GM23248 (cell line): ENCODE measurements around the gene SRPK2. TPM values are rescaled to one million over a fixed set of nuclear protein-coding genes. Genes with fewer than 3 reads are reported as not detected.

ENCODE experiments used
- DNase-seq: peaks from one replicate; pipeline ENCODE4 v3.0.0-alpha.2; 2015
- H2AFZ ChIP-seq: fragments of 200-600 bp; sonication (generic); 2 replicates; pipeline ENCODE4 v1.6.1; 2016; ENCODE audit warnings: antibody characterized with exemption
- H3F3A ChIP-seq: fragments of 200-600 bp; sonication (generic); 2 replicates; pipeline ENCODE4 v1.6.1; 2016; ENCODE audit warnings: mild to moderate bottlenecking, antibody characterized with exemption, mixed run types; ENCODE audit not compliant: insufficient read depth
- H3K27ac ChIP-seq: fragments of 200-600 bp; sonication (generic); 2 replicates; pipeline ENCODE4 v1.5.1; 2016; ENCODE audit warnings: mild to moderate bottlenecking
- H3K27me3 ChIP-seq: fragments of 200-600 bp; sonication (generic); replicated peaks from 2 replicates; pipeline ENCODE4 v1.6.1; 2016; ENCODE audit warnings: mild to moderate bottlenecking; ENCODE audit not compliant: insufficient read depth
- H3K36me3 ChIP-seq: fragments of 200-600 bp; sonication (generic); 2 replicates; pipeline ENCODE4 v1.6.1; 2016; ENCODE audit warnings: low read depth, mild to moderate bottlenecking
- H3K4me1 ChIP-seq: fragments of 200-600 bp; sonication (generic); 2 replicates; pipeline ENCODE4 v1.6.1; 2016; ENCODE audit warnings: mild to moderate bottlenecking; ENCODE audit not compliant: insufficient read depth
- H3K4me2 ChIP-seq: fragments of 200-600 bp; sonication (generic); one replicate; pipeline ENCODE4 v1.6.1; 2016; ENCODE audit warnings: mild to moderate bottlenecking; ENCODE audit not compliant: unreplicated experiment
- H3K4me3 ChIP-seq: fragments of 200-600 bp; sonication (generic); 2 replicates; pipeline ENCODE4 v1.5.1; 2016; ENCODE audit warnings: mild to moderate bottlenecking
- H3K79me2 ChIP-seq: fragments of 200-600 bp; sonication (generic); 2 replicates; pipeline ENCODE4 v1.6.1; 2016; ENCODE audit warnings: mild to moderate bottlenecking; ENCODE audit not compliant: insufficient read depth
- H3K9ac ChIP-seq: fragments of 200-600 bp; sonication (generic); 2 replicates; pipeline ENCODE4 v1.6.1; 2016; ENCODE audit warnings: mild to moderate bottlenecking
- H3K9me2 ChIP-seq: fragments of 200-600 bp; sonication (generic); 2 replicates; pipeline ENCODE4 v1.6.1; 2016; ENCODE audit warnings: mixed run types, mild to moderate bottlenecking, moderate library complexity; ENCODE audit not compliant: insufficient read depth
- H3K9me3 ChIP-seq: fragments of 200-600 bp; sonication (generic); one replicate; pipeline ENCODE4 v1.6.1; 2017; ENCODE audit warnings: low read depth
- H4K20me1 ChIP-seq: fragments of 200-600 bp; sonication (generic); 2 replicates; pipeline ENCODE4 v1.6.0; 2016; ENCODE audit not compliant: insufficient read depth
- EZH2 ChIP-seq: fragments of 200-600 bp; sonication (generic); IDR thresholded peaks from 2 replicates; pipeline ENCODE4 v1.6.1; 2018; ENCODE audit warnings: antibody characterized with exemption, mild to moderate bottlenecking; ENCODE audit not compliant: insufficient read depth, poor library complexity, severe bottlenecking
- EZH2phosphoT487 ChIP-seq: fragments of 200-600 bp; sonication (generic); IDR thresholded peaks from 2 replicates; pipeline ENCODE4 v1.6.1; 2018; ENCODE audit warnings: antibody characterized with exemption, moderate library complexity, mild to moderate bottlenecking, low read depth; ENCODE audit not compliant: insufficient read depth
- WGBS, 2 experiments: methylation state at CpG; one replicate each; pipeline ENCODE4 v1.1.6; 2015 to 2017; ENCODE audit warnings: low lambda C conversion rate in 2 of 2, low coverage in 1 of 2; ENCODE audit errors: missing lambda C conversion rate in 2 of 2; 5-methylcytosine and 5-hydroxymethylcytosine counted together
- in situ Hi-C: fragments of 300-500 bp; cut with MboI; formaldehyde crosslinking; loops from 2 replicates; pipeline ENCODE4 v1.15.0; 2020
- polyA plus RNA-seq: library from polyadenylated mRNA; unstranded; fragments of >200 nt; fragmentation: Nextera tagmentation; extraction: Ambion mirVana; gene quantifications from 2 replicates; pipeline ENCODE4 v1.2.1, GENCODE V29; 2016
- total RNA-seq: library from RNA; depleted of rRNA; stranded (reverse); fragments of >200 nt; shearing (Covaris generic); gene quantifications from 2 replicates; pipeline ENCODE4 v1.2.3, GENCODE V29; 2014

The SRPK2 gene
- total and polyA plus RNA-seq, 2 experiments from 2014 or later: 53.1 to 85.2 TPM

DNA sequence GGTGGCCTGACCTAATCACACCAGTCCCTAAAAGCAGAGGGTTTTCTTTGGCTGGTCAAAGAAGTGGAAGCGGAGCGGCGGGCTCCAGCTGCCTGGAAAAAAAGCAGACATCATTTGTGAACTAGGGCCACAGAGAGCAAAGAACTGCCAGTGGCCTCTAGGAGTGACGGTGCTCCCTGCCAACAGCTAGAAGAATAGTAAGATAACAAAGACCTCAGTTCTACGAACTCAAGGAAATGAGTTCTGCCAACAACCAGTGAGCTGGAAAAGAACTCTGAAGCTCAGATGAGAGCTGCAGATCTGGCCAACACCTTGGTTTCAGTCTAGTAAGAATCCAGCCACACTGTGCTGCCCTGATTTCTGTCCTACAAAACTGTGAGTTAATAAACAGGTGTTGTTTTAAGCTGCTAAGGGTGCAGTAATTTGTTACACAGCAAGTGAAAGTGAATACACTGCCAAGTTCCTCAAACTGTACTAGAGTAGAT is 178.0 kb downstream of the SRPK2 start:
- Histone ChIP-seq H3K36me3 (no peaks in the 10 kb centered on the region), H3K27ac (no peak overlapping the region), H4K20me1 (peaks cover 21% of the 10 kb centered on the region; the same call in 1 of the 2 replicates), H3K4me1 (no peaks in the 10 kb centered on the region), H3K9ac (no peak overlapping the region), H3K79me2 (peaks cover 100% of the 10 kb centered on the region), H3K9me3 (no peaks in the 10 kb centered on the region), H3F3A (no peaks in the 10 kb centered on the region), H3K27me3 (no peaks in the 10 kb centered on the region), H2AFZ (no peak overlapping the region), H3K9me2 (no peaks in the 10 kb centered on the region; the same call in 1 of the 2 replicates), H3K4me2 (no peak overlapping the region), H3K4me3 (no peak overlapping the region)
- 87 to 89% methylated on average over 5 of the region's 5 CpGs for WGBS, 2 experiments
- in situ Hi-C loops: no loop called here
- DNase-seq: no peak
- TF ChIP-seq EZH2 (no peak), EZH2phosphoT487 (no peak)

GRCh38 chr7:105209870-105210269 is 178.9 kb downstream of the SRPK2 start:
- no peaks in the 10 kb centered on the region for H3K36me3 ChIP-seq
- no peaks in the 10 kb centered on the region for H3K27me3 ChIP-seq
- H2AFZ ChIP-seq: no peak overlapping the region
- H4K20me1 ChIP-seq: peaks cover 14% of the 10 kb centered on the region; the same call in 1 of the 2 replicates
- no peaks in the 10 kb centered on the region for H3K4me1 ChIP-seq
- H3K27ac ChIP-seq: no peak overlapping the region
- TF ChIP-seq EZH2 (no peak), EZH2phosphoT487 (no peak)
- no peaks in the 10 kb centered on the region for H3F3A ChIP-seq
- H3K4me2 ChIP-seq: no peak overlapping the region
- no peaks in the 10 kb centered on the region for H3K9me3 ChIP-seq
- H3K4me3 ChIP-seq: no peak overlapping the region
- 70 to 74% methylated on average over 3 of the region's 3 CpGs for WGBS, 2 experiments
- in situ Hi-C loops: no loop called here
- peaks cover 99% of the 10 kb centered on the region for H3K79me2 ChIP-seq
- no peaks in the 10 kb centered on the region; the same call in 1 of the 2 replicates for H3K9me2 ChIP-seq
- no peak for DNase-seq
- H3K9ac ChIP-seq: no peak overlapping the region

GRCh38 chr7:105209433-105209832 is 179.3 kb downstream of the SRPK2 start:
- Histone ChIP-seq H3K27ac (no peak overlapping the region), H3K36me3 (no peaks in the 10 kb centered on the region), H3K4me1 (no peaks in the 10 kb centered on the region), H3K9ac (no peak overlapping the region), H3K9me2 (no peaks in the 10 kb centered on the region; the same call in 1 of the 2 replicates), H3K4me2 (no peak overlapping the region), H3K4me3 (no peak overlapping the region), H4K20me1 (peaks cover 11% of the 10 kb centered on the region; the same call in 1 of the 2 replicates), H3F3A (no peaks in the 10 kb centered on the region), H3K9me3 (no peaks in the 10 kb centered on the region), H2AFZ (no peak overlapping the region), H3K79me2 (peaks cover 99% of the 10 kb centered on the region), H3K27me3 (no peaks in the 10 kb centered on the region)
- no peak for TF ChIP-seq EZH2
- TF ChIP-seq EZH2phosphoT487: no peak
- 100% methylated on average over 1 of the region's 1 CpG for WGBS, 2 experiments
- no peak for DNase-seq
- in situ Hi-C loops: no loop called here

- Histone ChIP-seq H3K27me3 (no peaks in the 10 kb centered on the region), H3F3A (no peaks in the 10 kb centered on the region), H3K9me3 (no peaks in the 10 kb centered on the region), H2AFZ (no peak overlapping the region), H3K4me3 (no peak overlapping the region), H3K4me1 (no peaks in the 10 kb centered on the region), H4K20me1 (peaks cover 5% of the 10 kb centered on the region; the same call in 1 of the 2 replicates), H3K27ac (no peak overlapping the region), H3K4me2 (no peak overlapping the region), H3K79me2 (peaks cover 87% of the 10 kb centered on the region), H3K36me3 (no peaks in the 10 kb centered on the region), H3K9ac (no peak overlapping the region), H3K9me2 (no peaks in the 10 kb centered on the region; the same call in 1 of the 2 replicates)
- in situ Hi-C loops: no loop called here
- no peak for DNase-seq
- TF ChIP-seq EZH2phosphoT487 (no peak), EZH2 (no peak)
- WGBS, 2 experiments: 97% methylated on average over 2 of the region's 2 CpGs
Measured at GRCh38 chr7:105206985-105207384, 181.7 kb downstream of the SRPK2 start.
